ENCODE data around the gene ZNF366.

ZNF366 gene

GRCh38 chr5:72489536-72489935 lies 17.7 kb downstream of the ZNF366 start:
- DNase-seq: no peak

- no peak for DNase-seq
Observed at GRCh38 chr5:72488756-72489155, 18.5 kb downstream of the ZNF366 start.

- no peak for DNase-seq
Observed at GRCh38 chr5:72487177-72487576, 20.0 kb downstream of the ZNF366 start.

GRCh38 chr5:72486371-72486770 lies 20.8 kb downstream of the ZNF366 start:
- no peak for DNase-seq

- no peak for DNase-seq
Observed at GRCh38 chr5:72485430-72485974, 21.7 kb downstream of the ZNF366 start.

GRCh38 chr5:72482046-72482445 lies 25.2 kb downstream of the ZNF366 start:
- DNase-seq: no peak

GRCh38 chr5:72480841-72481240 lies 26.4 kb downstream of the ZNF366 start:
- no peak for DNase-seq

GRCh38 chr5:72479921-72480320 lies 27.3 kb downstream of the ZNF366 start:
- DNase-seq: no peak

GRCh38 chr5:72478684-72479083 lies 28.5 kb downstream of the ZNF366 start:
- DNase-seq: no peak

- DNase-seq: no peak
Observed at GRCh38 chr5:72478276-72478675, 28.9 kb downstream of the ZNF366 start.

GRCh38 chr5:72477644-72478043 lies 29.6 kb downstream of the ZNF366 start:
- no peak for DNase-seq

- no peak for DNase-seq
Observed at GRCh38 chr5:72477176-72477575, 30.0 kb downstream of the ZNF366 start.

- DNase-seq: no peak
Observed at GRCh38 chr5:72476721-72477120, 30.5 kb downstream of the ZNF366 start.

GRCh38 chr5:72476275-72476674 lies 30.9 kb downstream of the ZNF366 start:
- no peak for DNase-seq

GRCh38 chr5:72474516-72474915 lies 32.7 kb downstream of the ZNF366 start:
- no peak for DNase-seq

GRCh38 chr5:72474046-72474500 lies 33.1 kb downstream of the ZNF366 start:
- no peak for DNase-seq

- DNase-seq: no peak
Observed at GRCh38 chr5:72472666-72473422, 34.4 kb downstream of the ZNF366 start.

- DNase-seq: no peak
Observed at GRCh38 chr5:72472031-72472430, 35.2 kb downstream of the ZNF366 start.

GRCh38 chr5:72470826-72471225 lies 36.4 kb downstream of the ZNF366 start:
- DNase-seq: no peak

- DNase-seq: no peak
Observed at GRCh38 chr5:72468606-72469005, 38.6 kb downstream of the ZNF366 start.

- DNase-seq: no peak
Observed at GRCh38 chr5:72468024-72468423, 39.2 kb downstream of the ZNF366 start.

GRCh38 chr5:72467461-72467860 lies 39.7 kb downstream of the ZNF366 start:
- no peak for DNase-seq

- peak in 1 of 2 donors; percentile 2 for DNase-seq
Observed at GRCh38 chr5:72465601-72466563, 41.3 kb downstream of the ZNF366 start.

- no peak for DNase-seq
Observed at GRCh38 chr5:72465066-72465465, 42.1 kb downstream of the ZNF366 start.

Data from stimulated activated CD4-positive, alpha-beta T cell treated with anti-CD3 and anti-CD28 coated beads, Interleukin-2, amount 100 ng/mL, for 48 hours (primary cell).